Ectodermal cell (in vitro differentiated cells): Measurements from ENCODE around the gene TMEM163.

Experiments
- H3K27ac ChIP-seq: 2 replicates; pipeline ENCODE4 v1.7.0; 2013; ENCODE audit warnings: mild to moderate bottlenecking, low read depth, low read length; ENCODE audit not compliant: insufficient read depth, poor library complexity, severe bottlenecking
- H3K27me3 ChIP-seq: 2 replicates; pipeline ENCODE4 v1.7.0; 2013; ENCODE audit warnings: mild to moderate bottlenecking, low read length; ENCODE audit not compliant: insufficient read depth, control insufficient read depth, poor library complexity, severe bottlenecking
- H3K36me3 ChIP-seq: one replicate; pipeline ENCODE4 v1.7.0; 2013; ENCODE audit warnings: low read length; ENCODE audit not compliant: control insufficient read depth, insufficient read depth
- H3K4me1 ChIP-seq: one replicate; pipeline ENCODE4 v1.7.0; 2013; ENCODE audit warnings: low read length; ENCODE audit not compliant: control insufficient read depth, insufficient read depth
- H3K4me3 ChIP-seq: 2 replicates; pipeline ENCODE4 v1.7.0; 2013; ENCODE audit warnings: low read depth, low read length, control low read depth; ENCODE audit not compliant: insufficient read depth
- H3K9me3 ChIP-seq: 2 replicates; pipeline ENCODE4 v1.7.0; 2013; ENCODE audit warnings: mild to moderate bottlenecking, low read length, moderate library complexity; ENCODE audit not compliant: control insufficient read depth
- WGBS, 2 experiments: methylation state at CpG; one replicate each; pipeline ENCODE4 v1.1.7; 2013; ENCODE audit warnings: missing lambda C conversion rate in 2 of 2; 5-methylcytosine and 5-hydroxymethylcytosine counted together

The TMEM163 gene

GRCh38 chr2:134647607-134648256 lies 71.1 kb downstream of the TMEM163 start:
- Histone ChIP-seq H3K36me3 (no peaks in the 10 kb centered on the region), H3K4me3 (no peak overlapping the region), H3K9me3 (no peaks in the 10 kb centered on the region), H3K27ac (no peak overlapping the region), H3K4me1 (no peaks in the 10 kb centered on the region), H3K27me3 (no peaks in the 10 kb centered on the region)
- WGBS, 2 experiments, result 91 to 92% methylated on average over 10 of the region's 10 CpGs

GRCh38 chr2:134642938-134643337 lies 75.9 kb downstream of the TMEM163 start:
- no peaks in the 10 kb centered on the region for H3K27me3 ChIP-seq
- no peak overlapping the region for H3K4me3 ChIP-seq
- H3K9me3 ChIP-seq, result no peaks in the 10 kb centered on the region
- WGBS, 2 experiments, result 100% methylated on average over 1 of the region's 1 CpG; no CpG with 5 or more reads in 1 of the 2 experiments
- H3K36me3 ChIP-seq, result no peaks in the 10 kb centered on the region
- H3K27ac ChIP-seq, result no peak overlapping the region
- H3K4me1 ChIP-seq, result no peaks in the 10 kb centered on the region

GRCh38 chr2:134640494-134640893 lies 78.3 kb downstream of the TMEM163 start:
- 85 to 87% methylated on average over 4 of the region's 4 CpGs for WGBS, 2 experiments
- H3K9me3 ChIP-seq, result no peaks in the 10 kb centered on the region

GRCh38 chr2:134639265-134639664 lies 79.5 kb downstream of the TMEM163 start:
- WGBS, 2 experiments, result 83 to 87% methylated on average over 2 of the region's 2 CpGs
- H3K9me3 ChIP-seq, result no peaks in the 10 kb centered on the region
- H3K4me3 ChIP-seq, result no peak overlapping the region
- H3K27ac ChIP-seq, result no peak overlapping the region
- no peaks in the 10 kb centered on the region for H3K27me3 ChIP-seq
- H3K4me1 ChIP-seq, result no peaks in the 10 kb centered on the region
- H3K36me3 ChIP-seq, result no peaks in the 10 kb centered on the region

More at GRCh38 chr2:134640494-134640893, 78.3 kb downstream of the TMEM163 start:
- Histone ChIP-seq H3K4me1 (no peaks in the 10 kb centered on the region), H3K4me3 (no peak overlapping the region), H3K27ac (no peak overlapping the region), H3K27me3 (no peaks in the 10 kb centered on the region), H3K36me3 (no peaks in the 10 kb centered on the region)

- no peak overlapping the region for H3K27ac ChIP-seq
- WGBS, 2 experiments, result 81 to 86% methylated on average over 1 of the region's 1 CpG
- no peak overlapping the region for H3K4me3 ChIP-seq
- no peaks in the 10 kb centered on the region for H3K9me3 ChIP-seq
- no peaks in the 10 kb centered on the region for H3K27me3 ChIP-seq
- H3K4me1 ChIP-seq, result no peaks in the 10 kb centered on the region
- H3K36me3 ChIP-seq, result no peaks in the 10 kb centered on the region
These were observed 82.1 kb downstream of the TMEM163 start for GRCh38 chr2:134636714-134637113.

- Histone ChIP-seq H3K36me3 (no peaks in the 10 kb centered on the region), H3K4me3 (no peak overlapping the region), H3K4me1 (no peaks in the 10 kb centered on the region), H3K27me3 (no peaks in the 10 kb centered on the region), H3K27ac (no peak overlapping the region), H3K9me3 (no peaks in the 10 kb centered on the region)
- WGBS, 2 experiments, result 81 to 89% methylated on average over 2 of the region's 2 CpGs
These were observed 84.6 kb downstream of the TMEM163 start for GRCh38 chr2:134634054-134634753.

- H3K4me1 ChIP-seq, result no peaks in the 10 kb centered on the region
- no peak overlapping the region for H3K4me3 ChIP-seq
- no peak overlapping the region for H3K27ac ChIP-seq
- H3K36me3 ChIP-seq, result no peaks in the 10 kb centered on the region
- WGBS, 2 experiments, result 89 to 91% methylated on average over 3 of the region's 3 CpGs
- H3K27me3 ChIP-seq, result no peaks in the 10 kb centered on the region
- no peaks in the 10 kb centered on the region for H3K9me3 ChIP-seq
These were observed 88.2 kb downstream of the TMEM163 start for GRCh38 chr2:134630504-134631159.

GRCh38 chr2:134628453-134628852 lies 90.3 kb downstream of the TMEM163 start:
- Histone ChIP-seq H3K36me3 (no peaks in the 10 kb centered on the region), H3K27ac (no peak overlapping the region)
- 93 to 99% methylated on average over 2 to 3 of the region's 3 CpGs for WGBS, 2 experiments

GRCh38 chr2:134626781-134627180 lies 92.0 kb downstream of the TMEM163 start:
- no peaks in the 10 kb centered on the region for H3K9me3 ChIP-seq
- WGBS, 2 experiments, result 95 to 96% methylated on average over 4 of the region's 4 CpGs
- no peak overlapping the region for H3K4me3 ChIP-seq

More at GRCh38 chr2:134628453-134628852, 90.3 kb downstream of the TMEM163 start:
- Histone ChIP-seq H3K4me3 (no peak overlapping the region), H3K9me3 (no peaks in the 10 kb centered on the region), H3K27me3 (no peaks in the 10 kb centered on the region), H3K4me1 (no peaks in the 10 kb centered on the region)

GRCh38 chr2:134625311-134625710 lies 93.5 kb downstream of the TMEM163 start:
- H3K4me3 ChIP-seq, result no peak overlapping the region
- no peaks in the 10 kb centered on the region for H3K36me3 ChIP-seq
- 93 to 96% methylated on average over 4 of the region's 4 CpGs for WGBS, 2 experiments
- H3K9me3 ChIP-seq, result no peaks in the 10 kb centered on the region
- H3K27me3 ChIP-seq, result no peaks in the 10 kb centered on the region
- H3K27ac ChIP-seq, result no peak overlapping the region
- H3K4me1 ChIP-seq, result no peaks in the 10 kb centered on the region

More at GRCh38 chr2:134626781-134627180, 92.0 kb downstream of the TMEM163 start:
- Histone ChIP-seq H3K4me1 (no peaks in the 10 kb centered on the region), H3K36me3 (no peaks in the 10 kb centered on the region), H3K27me3 (no peaks in the 10 kb centered on the region), H3K27ac (no peak overlapping the region)
